IPS-18c (cell line): ENCODE measurements around the gene ST8SIA1.

Experiments used
- H3K4me3 ChIP-seq: 2 replicates; pipeline ENCODE4 v1.7.0; 2013; ENCODE audit warnings: low read depth, mild to moderate bottlenecking, low read length, moderate library complexity; ENCODE audit not compliant: insufficient read depth
- H3K9me3 ChIP-seq: one replicate; pipeline ENCODE4 v1.6.1; 2013; ENCODE audit warnings: mild to moderate bottlenecking, low read length, moderate library complexity; ENCODE audit not compliant: control insufficient read depth, insufficient read depth

The ST8SIA1 gene

DNA sequence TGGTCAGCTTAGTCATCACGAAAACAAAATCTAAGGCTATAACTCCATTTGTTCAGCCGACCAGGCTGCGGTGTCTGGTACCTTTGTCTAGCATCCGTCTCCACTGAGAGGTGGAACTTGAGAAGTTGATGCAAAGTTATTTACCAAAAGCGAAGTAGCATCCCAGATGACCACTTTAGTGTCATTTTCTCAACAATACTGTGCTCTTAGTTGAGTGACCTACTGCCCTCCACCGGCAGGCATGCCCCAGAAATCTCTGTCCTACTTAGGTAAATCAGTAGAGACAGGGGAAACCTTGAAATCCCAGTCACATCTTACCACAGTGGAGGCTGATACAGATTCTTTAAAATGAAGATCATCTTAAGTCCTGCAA is 1.3 kb upstream of the ST8SIA1 start:
- Histone ChIP-seq H3K4me3 (peak overlapping the region; percentile 68), H3K9me3 (no peaks in the 10 kb centered on the region)

DNA sequence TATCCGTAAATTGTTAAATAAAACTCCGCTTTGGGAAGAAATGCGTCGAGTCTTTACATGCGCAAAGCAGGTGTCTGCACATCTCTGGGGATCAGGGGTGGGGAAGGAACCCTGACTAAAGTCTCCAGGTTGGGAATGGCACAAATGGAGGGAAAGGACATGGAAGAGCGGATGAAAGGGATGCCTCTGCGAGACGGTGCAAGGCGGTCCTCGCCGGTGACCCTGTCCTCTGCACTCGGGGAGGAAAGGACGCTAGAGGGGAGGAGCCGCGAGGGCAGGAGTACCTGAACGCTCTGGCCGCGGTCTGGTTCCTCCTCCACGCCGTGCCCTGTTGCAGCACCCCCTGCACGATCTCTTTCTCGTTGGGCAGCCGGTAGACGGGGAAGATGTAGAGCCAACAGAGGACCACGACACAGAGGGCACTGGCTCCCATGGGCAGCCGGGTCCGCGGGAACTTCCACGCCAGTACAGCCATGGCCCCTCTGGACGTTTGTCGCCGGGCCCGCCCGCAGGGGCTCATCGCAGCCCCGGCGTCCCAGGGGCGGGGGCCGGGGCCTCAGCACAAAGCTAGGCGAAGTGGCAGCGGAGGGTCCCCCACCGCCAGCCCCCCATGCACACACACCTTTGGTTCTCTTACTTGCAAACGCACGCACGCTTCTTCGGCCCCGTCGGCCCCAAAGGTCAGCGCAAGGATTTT is 646 bp downstream of the ST8SIA1 start:
- Histone ChIP-seq H3K4me3 (peak overlapping the region; percentile 68), H3K9me3 (no peaks in the 10 kb centered on the region)

- Histone ChIP-seq H3K9me3 (no peaks in the 10 kb centered on the region), H3K4me3 (peak overlapping the region; percentile 68; the same call in 1 of the 2 replicates)
Measured at GRCh38 chr12:22333186-22333712, 1.3 kb downstream of the ST8SIA1 start.

DNA sequence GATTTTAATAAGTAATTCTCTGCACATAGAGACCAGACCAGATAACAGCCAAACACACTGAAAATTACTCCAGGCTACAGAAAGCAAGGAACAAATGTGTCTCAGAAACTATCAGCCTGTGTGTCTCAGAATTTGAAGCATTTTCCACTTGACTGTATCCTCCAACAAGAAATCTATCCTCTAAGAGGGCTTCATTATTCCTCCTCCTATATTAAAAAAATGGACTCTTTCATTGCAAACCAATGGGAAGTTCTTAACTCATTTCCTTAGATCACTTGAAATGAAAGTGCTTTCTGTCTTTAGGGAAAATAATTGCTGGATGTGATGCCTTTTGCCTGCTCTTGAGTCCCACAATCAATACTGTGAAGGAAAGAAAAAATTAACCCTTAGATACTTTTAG is 2.3 kb downstream of the ST8SIA1 start:
- no peak overlapping the region for H3K4me3 ChIP-seq
- H3K9me3 ChIP-seq: no peaks in the 10 kb centered on the region

- Histone ChIP-seq H3K9me3 (no peaks in the 10 kb centered on the region), H3K4me3 (no peak overlapping the region)
Measured at GRCh38 chr12:22329621-22330020, 4.9 kb downstream of the ST8SIA1 start.

DNA sequence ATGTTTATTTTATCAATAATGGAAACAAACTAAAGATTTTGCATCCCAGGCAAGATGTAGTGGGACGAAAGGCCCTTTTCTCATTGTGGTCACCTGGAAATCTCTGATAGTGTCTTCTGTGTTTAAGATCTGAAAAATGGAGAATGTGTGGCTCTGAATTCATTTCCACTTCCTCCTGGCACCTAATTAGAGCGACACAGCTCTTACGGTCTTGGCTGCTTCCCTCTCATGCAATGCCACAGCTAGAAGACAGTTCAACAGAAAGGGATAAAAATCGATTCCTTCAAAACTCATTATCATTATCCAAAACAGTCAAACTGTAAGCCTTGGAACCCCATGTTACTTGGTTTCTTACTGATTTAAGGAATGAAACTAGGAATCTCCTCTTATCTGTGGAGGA is 9.3 kb downstream of the ST8SIA1 start:
- no peak overlapping the region for H3K4me3 ChIP-seq
- H3K9me3 ChIP-seq: no peaks in the 10 kb centered on the region

- no peaks in the 10 kb centered on the region for H3K9me3 ChIP-seq
- no peak overlapping the region for H3K4me3 ChIP-seq
Measured at GRCh38 chr12:22322091-22322490, 12.4 kb downstream of the ST8SIA1 start.

DNA sequence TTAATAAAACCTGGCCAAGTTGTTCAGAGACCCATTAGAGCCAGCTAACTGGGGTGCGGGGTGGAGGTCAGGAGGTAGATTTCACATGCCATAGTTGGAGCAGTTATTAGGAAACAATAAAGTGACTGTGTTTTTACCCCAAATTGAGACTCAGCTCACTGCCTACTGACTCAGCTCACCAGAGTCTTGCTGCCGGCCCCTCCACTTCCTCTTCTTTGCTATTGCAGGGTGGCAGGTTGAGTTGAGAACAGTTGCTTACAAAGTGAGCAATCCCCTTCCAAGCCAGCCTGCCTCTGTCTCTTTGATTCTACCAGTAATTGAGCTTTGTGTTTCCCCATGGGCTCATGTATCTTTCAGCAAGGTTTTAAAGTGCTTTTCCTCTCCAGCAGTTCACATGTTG is 12.9 kb downstream of the ST8SIA1 start:
- Histone ChIP-seq H3K9me3 (no peaks in the 10 kb centered on the region), H3K4me3 (no peak overlapping the region)

- H3K4me3 ChIP-seq: no peak overlapping the region
- no peaks in the 10 kb centered on the region for H3K9me3 ChIP-seq
Measured at GRCh38 chr12:22321018-22321605, 13.4 kb downstream of the ST8SIA1 start.

GRCh38 chr12:22318108-22318737 is 16.3 kb downstream of the ST8SIA1 start:
- no peaks in the 10 kb centered on the region for H3K9me3 ChIP-seq
- no peak overlapping the region for H3K4me3 ChIP-seq

- H3K4me3 ChIP-seq: no peak overlapping the region
Measured at GRCh38 chr12:22313963-22314330, 20.6 kb downstream of the ST8SIA1 start.

GRCh38 chr12:22313286-22313962 is 21.1 kb downstream of the ST8SIA1 start:
- no peaks in the 10 kb centered on the region for H3K9me3 ChIP-seq
- H3K4me3 ChIP-seq: no peak overlapping the region

More at GRCh38 chr12:22313963-22314330, 20.6 kb downstream of the ST8SIA1 start:
- H3K9me3 ChIP-seq: no peaks in the 10 kb centered on the region

GRCh38 chr12:22312336-22312735 is 22.2 kb downstream of the ST8SIA1 start:
- Histone ChIP-seq H3K9me3 (no peaks in the 10 kb centered on the region), H3K4me3 (no peak overlapping the region)

DNA sequence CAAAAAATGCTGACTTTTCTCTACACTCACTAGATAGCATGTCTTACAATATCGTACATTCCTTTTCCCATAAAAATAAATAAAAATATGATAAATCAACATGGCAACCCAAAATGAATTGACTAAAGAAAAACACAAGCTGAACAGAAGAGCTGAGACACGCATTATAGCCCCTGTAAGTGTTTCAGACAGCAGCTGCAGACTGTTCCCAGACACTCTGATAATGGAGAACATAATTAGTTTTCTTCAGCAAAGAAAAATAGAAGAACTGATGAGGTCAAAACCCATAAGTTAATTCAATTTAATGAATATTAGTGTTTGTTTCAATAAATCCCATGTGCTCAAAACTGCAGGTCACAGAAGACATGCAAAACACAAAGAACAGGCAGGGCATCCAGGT is 23.8 kb downstream of the ST8SIA1 start:
- Histone ChIP-seq H3K9me3 (no peaks in the 10 kb centered on the region), H3K4me3 (no peak overlapping the region)

GRCh38 chr12:22310275-22310674 is 24.2 kb downstream of the ST8SIA1 start:
- no peak overlapping the region for H3K4me3 ChIP-seq
- no peaks in the 10 kb centered on the region for H3K9me3 ChIP-seq

- no peaks in the 10 kb centered on the region for H3K9me3 ChIP-seq
- H3K4me3 ChIP-seq: no peak overlapping the region
Measured at GRCh38 chr12:22307811-22308210, 26.7 kb downstream of the ST8SIA1 start.

GRCh38 chr12:22306311-22306710 is 28.2 kb downstream of the ST8SIA1 start:
- no peaks in the 10 kb centered on the region for H3K9me3 ChIP-seq
- H3K4me3 ChIP-seq: no peak overlapping the region

- Histone ChIP-seq H3K9me3 (no peaks in the 10 kb centered on the region), H3K4me3 (no peak overlapping the region)
Measured at GRCh38 chr12:22304341-22304740, 30.2 kb downstream of the ST8SIA1 start.
